ENCODE data around the gene EMSY.

Gene EMSY

DNA sequence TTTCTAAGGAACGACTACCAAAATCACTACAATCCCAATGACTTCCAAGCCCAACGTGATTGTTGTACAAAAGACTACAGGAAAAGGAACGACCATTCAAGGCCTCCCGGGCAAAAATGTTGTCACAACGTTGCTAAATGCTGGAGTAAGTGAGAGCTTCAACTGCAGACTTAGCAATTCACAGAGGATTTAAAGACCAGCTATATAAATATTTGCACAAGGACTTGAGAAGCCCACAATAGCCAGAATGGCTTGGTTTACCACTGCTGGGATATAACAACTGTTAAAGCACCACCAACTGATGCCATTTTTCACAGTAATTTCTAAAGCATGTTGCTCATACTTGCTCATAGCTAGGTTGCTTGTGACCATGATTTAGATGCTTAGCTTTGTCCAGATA lies 78.3 kb downstream of the EMSY start:
- no peak for DNase-seq (ENCODE audit: low read depth)

DNA sequence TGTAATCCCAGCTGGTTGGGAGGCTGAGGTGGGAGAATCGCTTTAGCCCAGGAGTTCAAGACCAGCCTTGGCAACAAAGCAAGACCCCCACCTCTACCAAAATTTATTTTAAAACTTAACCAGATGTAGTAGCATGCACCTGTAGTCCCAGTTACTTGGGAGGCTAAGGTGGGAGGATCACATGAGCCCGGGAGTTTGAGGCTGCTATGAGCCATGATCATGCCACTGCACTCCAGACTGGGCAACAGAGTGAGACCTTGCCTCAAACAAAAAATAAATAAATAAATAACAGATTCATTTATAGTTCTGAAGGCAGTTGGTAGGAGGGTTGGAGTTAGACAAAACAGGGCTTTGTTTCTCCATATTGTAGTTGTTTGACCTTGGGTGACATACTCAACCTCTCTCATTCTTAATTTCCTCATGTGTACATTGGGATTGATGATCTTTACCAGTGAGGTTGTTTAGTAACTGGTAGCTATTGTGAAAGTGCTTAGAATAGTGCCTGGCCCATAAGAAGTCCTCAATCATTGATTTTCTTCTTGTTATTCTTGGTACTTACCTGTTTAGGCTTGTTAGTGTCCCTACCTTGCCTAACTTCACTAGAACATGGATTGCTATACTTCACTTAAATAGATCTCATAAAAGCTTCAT lies 79.1 kb downstream of the EMSY start:
- DNase-seq (ENCODE audit: low read depth): no peak

GRCh38 chr11:76524461-76524860 lies 79.6 kb downstream of the EMSY start:
- peak; percentile 34 for DNase-seq (ENCODE audit: low read depth)

DNA sequence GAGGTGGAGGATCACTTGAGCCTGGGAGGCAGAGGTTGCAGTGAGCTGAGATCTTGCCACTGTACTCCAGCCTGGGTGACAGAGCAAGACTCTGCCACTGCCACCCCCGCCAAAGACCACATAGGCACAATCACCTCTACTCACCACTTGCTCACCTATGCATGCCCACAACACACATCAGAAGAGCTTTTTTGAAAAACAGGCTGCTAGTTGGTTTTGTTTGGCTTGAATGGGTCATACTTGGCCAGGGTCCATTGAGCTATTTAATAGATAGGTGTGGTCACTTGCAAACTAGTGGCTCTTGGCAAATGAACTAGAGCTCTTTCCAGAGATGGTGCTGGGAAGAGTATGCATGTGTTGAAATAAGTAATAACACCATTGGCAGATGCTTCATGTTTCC lies 80.1 kb downstream of the EMSY start:
- peak; percentile 29 for DNase-seq (ENCODE audit: low read depth)

DNA sequence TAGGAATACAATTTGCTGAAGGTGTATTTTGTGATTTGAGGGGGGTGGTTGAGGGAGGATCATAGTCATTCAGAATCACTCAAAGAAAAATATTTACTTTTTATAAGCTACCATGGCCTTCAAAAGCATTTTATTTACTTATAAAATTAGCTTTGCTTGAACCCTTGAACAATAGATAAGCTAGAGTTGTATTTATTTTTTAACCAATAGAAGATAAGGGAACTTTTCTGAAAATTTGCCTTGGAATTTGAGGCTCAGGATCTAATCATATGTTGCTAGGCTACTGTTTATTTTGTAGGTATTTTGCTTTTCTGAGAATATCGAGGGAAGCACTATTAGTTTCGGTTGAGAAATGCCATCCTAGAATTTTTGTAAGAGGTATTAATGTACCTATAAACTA lies 82.1 kb downstream of the EMSY start:
- DNase-seq (ENCODE audit: low read depth): no peak

DNA sequence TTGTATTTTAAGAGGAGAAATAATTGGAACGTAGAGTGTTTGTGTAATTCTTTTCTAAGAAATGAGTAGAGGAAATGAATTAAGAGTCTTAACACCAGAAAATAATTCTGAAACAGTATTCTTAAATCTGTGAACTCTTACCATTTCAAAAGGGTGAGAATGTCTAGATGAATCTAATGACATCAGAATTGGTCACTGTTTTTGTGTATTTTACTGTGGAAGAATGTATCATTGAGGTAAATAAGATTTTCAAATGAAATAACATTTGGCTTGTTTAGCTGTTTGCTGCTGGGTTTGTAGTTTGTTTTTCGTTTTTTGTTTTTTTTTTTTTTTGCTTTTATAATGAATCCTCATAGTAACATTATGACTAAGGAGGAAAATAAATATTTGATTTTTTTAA lies 97.6 kb downstream of the EMSY start:
- DNase-seq (ENCODE audit: low read depth): no peak

DNA sequence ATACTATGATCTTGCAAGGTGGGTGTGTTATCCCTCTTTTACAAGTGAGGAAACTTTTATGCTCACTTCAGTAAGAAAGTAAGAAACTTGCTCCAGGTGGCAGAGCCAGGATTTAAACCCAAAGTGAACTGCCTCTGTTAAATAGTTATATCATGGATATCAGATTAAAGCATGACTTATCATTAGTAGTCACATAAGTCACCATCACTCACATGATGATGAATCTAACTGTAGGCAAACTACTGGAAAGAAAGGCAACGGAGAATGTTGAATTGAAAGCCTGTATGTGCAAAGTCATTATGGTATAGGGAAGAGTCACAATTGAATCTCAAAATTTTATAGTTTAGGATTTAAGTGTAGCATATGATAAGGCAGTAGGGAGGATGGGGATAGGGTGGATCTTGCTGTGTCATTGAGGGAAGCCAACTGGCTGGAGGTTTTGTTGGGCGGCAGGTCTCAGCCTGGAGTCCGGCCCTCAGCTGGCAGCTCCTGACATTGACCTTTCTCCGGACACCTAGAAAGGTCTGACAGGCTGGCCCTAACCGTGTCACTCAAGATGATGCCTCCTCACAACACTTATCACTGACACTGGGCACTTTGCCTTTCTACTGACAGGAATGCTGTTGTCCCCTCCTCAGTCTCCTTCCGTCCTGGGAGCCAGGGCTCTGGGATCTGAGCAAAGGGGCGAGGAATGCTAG lies 98.3 kb downstream of the EMSY start:
- DNase-seq (ENCODE audit: low read depth): no peak

- DNase-seq (ENCODE audit: low read depth): no peak
Measured at GRCh38 chr11:76550781-76551180, 106.0 kb downstream of the EMSY start.

GRCh38 chr11:76551400-76551799 lies 106.6 kb downstream of the EMSY start:
- no peak for DNase-seq (ENCODE audit: low read depth)

- no peak for DNase-seq (ENCODE audit: low read depth)
Measured at GRCh38 chr11:76552987-76553386, 108.2 kb downstream of the EMSY start.

DNA sequence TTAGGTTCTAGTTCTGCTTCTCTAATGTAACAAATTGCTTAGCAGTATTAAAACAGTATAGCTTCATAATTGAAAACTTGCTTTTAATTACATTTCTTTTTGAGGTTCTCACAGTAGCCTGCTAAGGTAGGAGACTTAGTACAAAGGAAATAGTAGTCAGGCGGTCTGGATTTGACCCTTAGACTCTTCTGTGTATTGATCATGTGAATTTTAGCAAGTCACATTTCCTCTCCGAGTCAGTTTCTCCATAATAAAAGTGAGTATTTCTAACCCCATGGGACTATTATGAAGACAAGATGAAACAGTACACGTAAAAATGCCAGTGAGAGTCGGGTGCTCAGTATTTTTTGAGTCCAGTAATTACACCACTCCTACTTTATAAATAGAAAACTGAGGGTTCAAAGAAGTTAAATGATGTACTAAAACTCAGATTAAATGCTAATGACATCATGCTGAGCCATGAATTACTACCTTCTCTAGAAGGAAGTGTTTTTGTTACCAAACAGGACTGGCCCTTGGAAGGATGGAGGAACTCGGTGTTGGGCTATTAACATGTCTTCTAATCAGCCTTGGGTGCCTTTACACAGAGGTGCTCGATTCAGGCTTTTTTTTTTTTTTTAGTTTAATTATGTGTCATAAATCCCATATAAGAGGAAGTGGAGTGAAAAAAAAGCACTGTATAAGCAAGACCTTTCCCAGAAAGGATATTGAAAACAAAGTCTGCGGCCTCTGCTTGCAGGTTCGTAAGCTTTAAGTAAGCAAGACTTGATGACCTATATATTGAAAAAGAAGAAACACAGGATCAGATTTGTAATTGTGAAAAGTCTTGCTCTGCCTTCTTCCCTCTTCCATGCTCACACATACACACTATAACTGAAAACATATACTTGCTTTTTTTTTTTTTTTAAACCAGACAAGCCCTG lies 109.0 kb downstream of the EMSY start:
- DNase-seq (ENCODE audit: low read depth): no peak

- no peak for DNase-seq (ENCODE audit: low read depth)
Measured at GRCh38 chr11:76554767-76555166, 109.9 kb downstream of the EMSY start.

- DNase-seq (ENCODE audit: low read depth): no peak
Measured at GRCh38 chr11:76557466-76557865, 112.6 kb downstream of the EMSY start.

GRCh38 chr11:76558473-76558872 lies 113.7 kb downstream of the EMSY start:
- DNase-seq (ENCODE audit: low read depth): no peak

DNA sequence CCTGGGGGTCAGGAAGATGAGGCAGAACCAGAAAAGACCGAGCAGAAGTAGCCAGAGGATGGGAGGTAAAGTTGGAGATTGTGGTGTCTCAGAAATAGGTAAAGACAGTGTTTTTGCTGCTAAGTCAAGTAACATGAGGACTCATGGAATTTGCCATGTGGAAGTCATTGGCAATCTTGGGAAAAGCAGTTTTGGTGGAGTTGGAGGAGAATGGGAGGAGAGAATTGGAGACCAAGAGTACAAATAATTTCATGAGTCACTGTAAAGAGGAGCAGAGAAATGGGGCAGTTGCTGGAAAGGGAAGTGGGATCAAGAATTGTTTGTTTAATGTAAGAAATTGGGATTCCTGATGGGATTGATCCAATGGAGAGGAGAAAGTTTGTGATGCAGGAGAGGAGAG lies 114.1 kb downstream of the EMSY start:
- no peak for DNase-seq (ENCODE audit: low read depth)

DNA sequence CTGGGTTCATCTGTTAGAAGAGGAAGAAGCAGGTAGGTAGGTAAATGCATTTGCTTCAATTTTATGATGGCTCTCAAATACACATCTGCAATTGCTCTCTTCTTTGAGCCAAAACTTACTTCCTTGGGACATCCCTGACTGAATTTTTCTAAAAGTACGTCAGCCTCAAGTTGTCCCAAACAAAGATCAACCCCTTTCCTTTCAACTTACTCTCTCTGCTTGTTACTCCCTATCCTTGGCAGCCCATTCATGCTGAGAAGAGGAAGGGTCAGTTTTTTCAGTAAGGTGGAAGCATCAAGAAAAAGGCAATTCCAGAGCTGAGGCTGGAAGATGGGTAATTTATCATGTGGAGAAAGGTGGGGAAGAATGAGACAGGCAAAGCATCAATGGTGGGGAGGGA lies 114.5 kb downstream of the EMSY start:
- no peak for DNase-seq (ENCODE audit: low read depth)

DNA sequence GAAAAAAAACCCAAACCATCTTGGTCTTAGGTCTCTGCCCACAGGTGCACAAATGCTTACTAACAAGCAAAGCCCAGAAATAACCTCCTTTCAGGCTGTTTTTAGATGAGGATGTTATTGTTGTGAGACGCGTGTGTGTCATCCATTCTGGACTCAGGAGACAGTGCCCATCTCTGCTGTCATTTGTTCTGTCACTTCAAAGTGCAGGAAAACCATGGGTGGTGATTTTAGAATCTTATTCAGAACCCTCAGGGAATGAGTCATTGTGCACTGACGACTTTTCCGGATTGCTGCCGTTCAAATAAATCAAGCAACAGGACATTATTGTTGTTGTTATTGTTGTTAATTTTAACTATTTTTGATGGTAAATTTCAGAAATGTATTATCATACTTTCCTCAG lies 115.4 kb downstream of the EMSY start:
- no peak for DNase-seq (ENCODE audit: low read depth)

- DNase-seq (ENCODE audit: low read depth): no peak
Measured at GRCh38 chr11:76561245-76561644, 116.4 kb downstream of the EMSY start.

- DNase-seq (ENCODE audit: low read depth): no peak
Measured at GRCh38 chr11:76562541-76562940, 117.7 kb downstream of the EMSY start.

DNA sequence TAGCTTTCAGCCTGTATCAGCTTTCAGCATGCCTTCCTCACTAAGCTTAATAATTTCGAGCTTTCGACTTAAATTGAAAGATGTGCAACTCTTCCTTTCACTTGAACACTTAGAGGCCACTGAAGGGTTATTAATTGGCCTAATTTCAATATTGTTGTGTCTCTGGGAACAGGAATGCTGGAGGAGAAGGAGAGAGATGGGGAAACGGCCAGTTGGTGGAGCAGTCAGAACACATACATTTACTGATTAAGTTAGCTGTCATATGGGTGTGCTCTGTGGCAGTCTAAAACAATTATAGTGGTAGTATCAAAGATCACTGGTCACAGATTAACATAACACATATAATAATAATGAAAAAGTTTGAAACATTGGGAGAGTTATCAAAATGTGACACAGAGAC lies 119.5 kb downstream of the EMSY start:
- DNase-seq (ENCODE audit: low read depth): no peak

GRCh38 chr11:76566811-76567210 lies 122.0 kb downstream of the EMSY start:
- DNase-seq (ENCODE audit: low read depth): no peak

DNA sequence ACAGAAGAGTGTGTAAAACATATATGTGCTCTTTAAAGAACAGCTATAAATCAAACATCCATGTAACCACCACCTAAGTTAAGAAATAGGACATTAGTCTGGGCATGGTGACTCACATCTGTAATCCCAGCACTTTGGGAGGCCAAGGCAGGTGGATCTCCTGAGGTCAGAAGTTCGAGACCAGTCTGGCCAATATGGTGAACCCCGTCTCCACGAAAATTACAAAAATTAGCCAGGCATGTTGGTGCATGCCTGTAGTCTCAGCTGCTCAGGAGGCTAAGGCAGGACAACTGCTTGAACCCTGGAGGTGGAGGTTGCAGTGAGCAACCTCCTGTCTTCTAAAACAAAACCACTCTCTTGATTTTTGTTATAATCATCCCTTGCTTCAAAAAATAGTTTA lies 122.4 kb downstream of the EMSY start:
- DNase-seq (ENCODE audit: low read depth): no peak

- DNase-seq (ENCODE audit: low read depth): no peak
Measured at GRCh38 chr11:76568139-76568538, 123.3 kb downstream of the EMSY start.

Data from HS-27A (cell line).